HCT116 (cell line): ENCODE results near the gene ZYX.

Experiments
- CEBPB ChIP-seq: IDR thresholded peaks from 2 replicates; pipeline ENCODE4 v1.6.1; 2012; ENCODE audit warnings: low read depth
- SIN3A ChIP-seq: IDR thresholded peaks from 2 replicates; pipeline ENCODE4 v1.6.1; 2012; ENCODE audit warnings: low read depth
- TF ChIP-seq, protein P1 (sequence below), 3 experiments: fragments of 200-600 bp in 1 of 3; sonication (generic) in 1 of 3; IDR thresholded peaks in 2 of 3; conservative IDR thresholded peaks in 1 of 3; 2 replicates each; pipeline ENCODE4 v1.5.1; 2012 to 2017; ENCODE audit warnings: low read depth in 2 of 3, low read length in 2 of 3, antibody characterized with exemption in 1 of 3, borderline replicate concordance in 1 of 3, control low read depth in 1 of 3, mild to moderate bottlenecking in 1 of 3, mixed read lengths in 1 of 3, mixed run types in 1 of 3, moderate library complexity in 1 of 3; ENCODE audit not compliant: insufficient read depth in 1 of 3
- TF ChIP-seq, protein P2 (sequence below): IDR thresholded peaks from 2 replicates; pipeline ENCODE4 v1.6.1; 2012; ENCODE audit warnings: low read depth

DNA sequence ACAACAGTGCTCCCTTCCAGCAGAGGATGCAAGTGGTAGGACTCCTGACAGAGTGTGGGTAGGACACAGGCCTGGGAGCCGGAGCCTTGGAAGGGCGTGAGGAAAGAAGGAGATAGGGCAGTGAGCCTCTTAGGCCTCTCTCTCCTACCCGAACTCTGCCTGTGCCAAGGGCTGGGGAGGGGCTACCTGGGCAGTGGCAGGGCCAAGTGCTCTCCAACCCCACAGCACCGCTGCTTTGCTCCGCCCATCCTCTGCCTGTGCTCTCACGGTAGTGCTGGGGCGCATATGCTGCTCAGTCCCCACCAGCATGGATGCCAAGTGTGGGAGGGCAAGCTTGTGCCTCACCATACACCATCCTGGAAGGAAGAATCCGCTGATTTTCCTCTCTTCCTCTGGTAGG lies 26.2 kb upstream of the ZYX start:
- TF ChIP-seq, protein P1, sequence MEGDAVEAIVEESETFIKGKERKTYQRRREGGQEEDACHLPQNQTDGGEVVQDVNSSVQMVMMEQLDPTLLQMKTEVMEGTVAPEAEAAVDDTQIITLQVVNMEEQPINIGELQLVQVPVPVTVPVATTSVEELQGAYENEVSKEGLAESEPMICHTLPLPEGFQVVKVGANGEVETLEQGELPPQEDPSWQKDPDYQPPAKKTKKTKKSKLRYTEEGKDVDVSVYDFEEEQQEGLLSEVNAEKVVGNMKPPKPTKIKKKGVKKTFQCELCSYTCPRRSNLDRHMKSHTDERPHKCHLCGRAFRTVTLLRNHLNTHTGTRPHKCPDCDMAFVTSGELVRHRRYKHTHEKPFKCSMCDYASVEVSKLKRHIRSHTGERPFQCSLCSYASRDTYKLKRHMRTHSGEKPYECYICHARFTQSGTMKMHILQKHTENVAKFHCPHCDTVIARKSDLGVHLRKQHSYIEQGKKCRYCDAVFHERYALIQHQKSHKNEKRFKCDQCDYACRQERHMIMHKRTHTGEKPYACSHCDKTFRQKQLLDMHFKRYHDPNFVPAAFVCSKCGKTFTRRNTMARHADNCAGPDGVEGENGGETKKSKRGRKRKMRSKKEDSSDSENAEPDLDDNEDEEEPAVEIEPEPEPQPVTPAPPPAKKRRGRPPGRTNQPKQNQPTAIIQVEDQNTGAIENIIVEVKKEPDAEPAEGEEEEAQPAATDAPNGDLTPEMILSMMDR (IDR thresholded peaks at IDR 0.05 in 2 of 3, conservative IDR thresholded peaks at IDR 0.05 in 1 of 3; ENCODE audit: borderline replicate concordance in 1 of 3, insufficient read depth in 1 of 3, low read depth in 2 of 3, low read length in 2 of 3): no peak
- no peak for TF ChIP-seq CEBPB
- TF ChIP-seq SIN3A: no peak
- TF ChIP-seq, protein P2, sequence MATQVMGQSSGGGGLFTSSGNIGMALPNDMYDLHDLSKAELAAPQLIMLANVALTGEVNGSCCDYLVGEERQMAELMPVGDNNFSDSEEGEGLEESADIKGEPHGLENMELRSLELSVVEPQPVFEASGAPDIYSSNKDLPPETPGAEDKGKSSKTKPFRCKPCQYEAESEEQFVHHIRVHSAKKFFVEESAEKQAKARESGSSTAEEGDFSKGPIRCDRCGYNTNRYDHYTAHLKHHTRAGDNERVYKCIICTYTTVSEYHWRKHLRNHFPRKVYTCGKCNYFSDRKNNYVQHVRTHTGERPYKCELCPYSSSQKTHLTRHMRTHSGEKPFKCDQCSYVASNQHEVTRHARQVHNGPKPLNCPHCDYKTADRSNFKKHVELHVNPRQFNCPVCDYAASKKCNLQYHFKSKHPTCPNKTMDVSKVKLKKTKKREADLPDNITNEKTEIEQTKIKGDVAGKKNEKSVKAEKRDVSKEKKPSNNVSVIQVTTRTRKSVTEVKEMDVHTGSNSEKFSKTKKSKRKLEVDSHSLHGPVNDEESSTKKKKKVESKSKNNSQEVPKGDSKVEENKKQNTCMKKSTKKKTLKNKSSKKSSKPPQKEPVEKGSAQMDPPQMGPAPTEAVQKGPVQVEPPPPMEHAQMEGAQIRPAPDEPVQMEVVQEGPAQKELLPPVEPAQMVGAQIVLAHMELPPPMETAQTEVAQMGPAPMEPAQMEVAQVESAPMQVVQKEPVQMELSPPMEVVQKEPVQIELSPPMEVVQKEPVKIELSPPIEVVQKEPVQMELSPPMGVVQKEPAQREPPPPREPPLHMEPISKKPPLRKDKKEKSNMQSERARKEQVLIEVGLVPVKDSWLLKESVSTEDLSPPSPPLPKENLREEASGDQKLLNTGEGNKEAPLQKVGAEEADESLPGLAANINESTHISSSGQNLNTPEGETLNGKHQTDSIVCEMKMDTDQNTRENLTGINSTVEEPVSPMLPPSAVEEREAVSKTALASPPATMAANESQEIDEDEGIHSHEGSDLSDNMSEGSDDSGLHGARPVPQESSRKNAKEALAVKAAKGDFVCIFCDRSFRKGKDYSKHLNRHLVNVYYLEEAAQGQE: no peak
